ENCODE measurements around the gene CLASP1.
"Not testable (repeated sequence)": the region's sequence is repeated elsewhere in the genome, so short reads cannot be mapped to it uniquely, and the experiment has no call there.

Gene CLASP1

DNA sequence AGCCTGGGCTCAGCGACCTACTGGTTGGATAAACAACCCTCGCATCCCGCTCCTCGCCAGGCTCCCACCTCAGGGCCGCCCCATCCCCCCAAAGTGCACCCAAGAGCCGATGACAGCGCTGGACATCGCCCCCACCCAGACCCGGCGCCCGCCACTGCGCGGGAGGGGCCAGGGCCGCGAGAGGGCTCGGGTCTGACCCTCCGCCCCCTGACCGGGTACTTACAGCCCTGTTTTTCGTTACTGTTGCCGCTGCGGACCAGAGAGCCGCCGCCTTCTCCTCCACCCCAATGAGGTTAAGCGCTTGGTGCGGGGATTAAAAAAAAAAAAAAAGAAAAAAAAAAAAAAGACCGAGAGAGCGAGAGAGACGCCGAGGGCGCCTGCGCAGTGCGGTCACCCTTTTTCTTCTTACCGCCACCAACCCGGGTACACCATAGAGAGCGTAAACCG, at the start of gene CLASP1:
CLASP1 (minus strand) TSS at position 314 of the 447 bp plus-strand sequence. CDS start 43,567 bp downstream, outside the sequence.
- DNase-seq (ENCODE audit: low read depth in 2 of 2), result peak in 1 of 2 donors; percentile 19

DNA sequence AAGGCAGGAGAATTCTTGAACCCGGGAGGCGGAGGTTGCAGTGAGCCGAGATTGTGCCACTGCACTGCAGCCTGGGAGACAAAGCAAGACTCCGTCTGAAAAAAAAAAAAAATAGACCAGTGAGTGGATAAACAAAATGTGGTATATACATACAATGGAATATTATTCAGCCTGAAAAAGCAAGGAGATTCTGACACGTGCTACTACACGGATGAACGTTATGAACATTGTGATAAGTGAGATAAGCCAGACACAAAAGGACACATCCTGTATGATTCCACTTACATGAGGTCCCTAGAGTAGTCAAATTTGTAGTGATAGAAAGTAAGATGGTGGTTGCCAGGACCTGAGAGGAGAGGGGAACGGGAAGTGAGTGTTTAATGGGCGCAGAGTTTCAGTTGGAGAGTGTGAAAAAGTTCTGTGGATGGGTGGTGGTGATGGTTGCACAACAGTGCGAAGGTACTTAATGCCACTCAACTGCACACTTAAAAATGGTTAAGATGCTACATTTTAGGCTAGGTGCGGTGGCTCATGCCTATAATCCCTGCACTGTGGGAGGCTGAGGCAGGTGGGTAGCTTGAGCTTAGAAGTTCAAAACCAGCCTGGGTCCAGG, 49.2 kb upstream of the CLASP1 start:
- no peak for DNase-seq (ENCODE audit: low read depth in 2 of 2)

DNA sequence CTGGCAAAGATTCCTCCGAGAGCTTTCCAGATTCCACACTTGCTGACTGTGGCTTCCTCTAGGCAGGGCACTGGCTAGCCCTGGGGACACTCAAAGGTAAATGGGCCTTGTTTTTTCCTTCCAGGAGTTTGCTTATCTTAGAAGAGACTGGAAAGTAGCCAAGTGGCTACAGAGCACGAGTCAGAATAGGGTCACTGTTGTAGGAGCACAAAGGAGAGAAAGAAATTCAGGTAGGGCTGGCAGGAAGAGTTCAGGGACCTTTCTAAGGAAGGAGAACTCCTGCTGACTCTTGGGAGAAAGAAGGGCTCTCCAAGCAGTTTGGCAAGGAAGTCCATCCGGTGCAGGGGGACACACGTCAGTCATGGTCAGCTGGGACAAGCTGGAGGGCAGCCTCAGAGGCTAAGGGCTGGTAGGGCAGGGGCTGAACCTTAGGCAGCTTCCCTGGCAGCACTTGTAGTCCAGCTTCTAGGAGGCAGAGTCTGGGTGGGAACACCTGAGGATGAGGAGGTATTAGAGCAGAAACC, 47.9 kb upstream of the CLASP1 start:
- DNase-seq (ENCODE audit: low read depth in 2 of 2), result no peak

DNA sequence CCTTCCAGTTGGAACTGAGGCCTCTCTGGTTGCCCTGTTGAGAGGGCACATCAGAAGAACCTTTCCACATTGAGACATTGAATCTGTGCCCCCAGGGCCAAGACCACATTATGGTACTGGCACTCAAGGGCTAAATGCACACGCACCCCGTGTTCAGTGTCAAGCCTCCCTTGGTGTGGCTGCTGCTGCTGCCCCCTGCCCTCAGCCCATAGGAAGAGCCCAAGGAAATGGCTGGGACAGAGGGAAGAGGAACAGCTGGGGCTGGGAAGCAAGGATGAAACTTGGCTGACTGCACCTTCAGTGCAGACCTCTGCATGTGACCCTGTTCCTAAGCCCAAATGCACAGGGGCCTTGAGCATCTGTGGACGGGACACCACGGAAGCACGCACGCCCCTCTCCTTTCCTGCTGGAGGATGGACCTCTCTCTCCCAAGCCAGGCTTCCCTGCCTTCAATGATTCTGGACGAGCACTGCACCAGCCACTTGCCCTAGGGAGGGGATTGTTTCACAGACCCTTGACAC, 47.2 kb upstream of the CLASP1 start:
- DNase-seq (ENCODE audit: low read depth in 2 of 2), result no peak

DNA sequence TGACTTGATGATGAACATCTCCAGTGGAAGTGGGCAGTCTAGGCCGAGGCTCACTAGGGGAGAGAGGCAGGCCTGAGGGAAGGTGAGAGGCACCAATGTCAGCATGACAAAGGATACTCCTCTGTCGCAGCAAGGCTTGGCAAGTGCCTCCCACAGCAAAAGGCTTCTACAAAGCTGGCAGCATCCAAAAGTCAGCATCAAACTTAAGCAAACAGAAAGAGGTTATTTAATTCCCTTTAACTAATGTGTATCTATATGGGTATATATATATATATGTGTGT, 45.8 kb upstream of the CLASP1 start:
- no peak for DNase-seq (ENCODE audit: low read depth in 2 of 2)

DNA sequence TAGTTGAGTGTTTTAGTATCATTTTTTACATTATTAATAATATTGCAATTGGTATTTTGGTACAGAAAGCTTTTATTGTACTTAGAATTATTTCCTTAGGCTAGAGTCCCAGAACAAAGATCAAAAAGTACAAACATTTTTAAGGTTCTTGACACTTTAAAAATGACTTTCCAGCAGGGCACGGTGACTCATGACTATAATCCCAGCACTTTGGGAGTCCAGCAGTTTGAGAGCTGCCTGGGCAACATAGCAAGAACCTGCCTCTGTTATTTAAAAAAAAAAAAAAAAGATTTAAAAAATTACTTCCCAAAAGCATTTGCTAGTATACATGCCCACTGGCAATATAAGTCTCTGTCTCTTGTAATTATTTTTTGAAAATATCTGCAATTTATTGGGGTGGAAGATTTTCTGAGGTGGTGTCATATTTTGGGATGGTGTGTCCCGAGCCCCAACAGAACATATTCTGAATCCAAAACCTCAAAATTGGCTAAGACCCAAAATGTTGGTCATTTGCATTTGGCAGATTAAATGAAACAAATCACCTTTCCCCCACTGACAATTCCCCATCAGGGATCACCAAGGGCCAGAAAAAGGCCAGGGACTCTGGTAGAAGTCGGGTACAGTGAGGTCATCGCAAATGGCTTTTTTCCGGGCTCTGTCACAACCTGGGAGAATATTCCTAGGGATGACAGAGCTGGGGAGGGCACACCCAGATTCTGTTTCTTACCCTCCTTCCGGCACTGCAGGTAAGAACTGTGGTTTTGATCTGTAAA, 45.3 kb upstream of the CLASP1 start:
- DNase-seq (ENCODE audit: low read depth in 2 of 2), result no peak

DNA sequence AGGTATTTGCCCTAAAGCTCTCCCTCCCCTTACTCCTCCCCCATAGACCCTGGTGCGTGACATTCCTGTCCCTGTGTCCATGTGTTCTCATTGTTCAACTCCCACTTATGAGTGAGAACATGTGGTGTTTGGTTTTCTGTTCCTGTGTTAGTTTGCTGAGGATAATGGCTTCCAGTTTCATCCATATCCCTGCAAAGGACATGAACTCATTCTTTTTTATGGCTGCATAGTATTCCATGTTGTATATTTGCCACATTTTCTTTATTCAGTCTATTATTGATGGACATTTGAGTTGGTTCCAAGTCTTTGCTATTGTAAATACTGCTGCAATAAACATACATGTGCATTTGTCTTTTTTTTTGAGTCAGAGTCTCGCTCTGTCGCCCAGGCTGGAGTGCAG, 41.3 kb upstream of the CLASP1 start:
- DNase-seq (ENCODE audit: low read depth in 2 of 2), result not testable (repeated sequence)

DNA sequence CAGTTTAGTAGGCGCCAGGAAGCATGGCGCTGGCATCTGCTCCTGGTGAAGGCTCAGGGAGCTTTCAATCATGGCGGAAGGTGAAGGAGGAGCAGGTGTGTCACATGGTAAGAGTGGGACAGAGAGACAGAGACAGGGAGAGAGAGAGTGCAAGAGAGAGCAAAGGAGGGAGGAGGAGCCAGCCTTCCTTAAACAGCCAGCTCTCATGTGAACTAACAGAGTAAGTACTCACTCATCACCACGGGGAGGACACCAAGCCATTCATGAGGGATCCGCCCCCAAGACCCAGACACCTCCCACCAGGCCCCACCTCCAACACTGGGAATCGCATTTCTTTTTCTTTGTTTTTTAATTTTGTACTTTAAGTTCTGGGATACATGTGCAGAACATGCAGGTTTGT, 40.8 kb upstream of the CLASP1 start:
- no peak for DNase-seq (ENCODE audit: low read depth in 2 of 2)

DNA sequence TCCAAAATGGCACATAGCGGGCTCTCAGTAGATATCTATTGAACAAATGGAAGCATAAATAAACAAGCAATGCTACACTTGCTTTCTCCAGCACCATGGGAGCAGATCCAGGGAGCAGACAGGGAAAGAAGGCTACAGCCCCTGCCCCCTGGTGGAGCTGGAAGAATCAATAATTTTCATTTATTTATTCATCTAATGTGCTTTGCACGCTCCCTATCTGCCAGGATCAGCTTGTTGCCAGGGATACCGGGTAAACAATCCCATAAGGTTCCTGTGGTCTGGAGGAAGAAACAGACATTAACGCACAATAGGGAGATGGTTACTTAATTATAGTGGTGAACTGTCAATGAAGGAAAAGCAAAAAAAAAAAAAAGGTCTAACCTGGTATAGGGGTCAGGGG, 40.1 kb upstream of the CLASP1 start:
- no peak for DNase-seq (ENCODE audit: low read depth in 2 of 2)

DNA sequence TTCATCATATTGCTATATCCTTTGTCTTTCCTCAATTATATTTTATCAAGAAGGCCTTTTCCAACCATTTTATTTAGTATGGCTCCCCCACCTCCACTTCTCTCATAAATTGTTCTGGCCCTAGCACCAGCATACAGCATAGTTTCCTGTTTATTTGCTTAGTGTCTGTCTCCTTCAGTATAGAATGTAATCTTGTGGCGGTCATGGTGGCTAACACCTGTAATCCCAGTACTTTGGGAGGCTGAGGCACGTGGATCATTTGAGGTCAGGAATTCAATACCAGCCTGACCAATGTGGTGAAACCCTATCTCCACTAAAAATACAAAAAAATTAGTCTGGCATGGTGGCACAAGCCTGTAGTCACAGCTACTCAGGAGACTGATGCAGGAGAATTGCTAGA, 39.6 kb upstream of the CLASP1 start:
- DNase-seq (ENCODE audit: low read depth in 2 of 2), result no peak

DNA sequence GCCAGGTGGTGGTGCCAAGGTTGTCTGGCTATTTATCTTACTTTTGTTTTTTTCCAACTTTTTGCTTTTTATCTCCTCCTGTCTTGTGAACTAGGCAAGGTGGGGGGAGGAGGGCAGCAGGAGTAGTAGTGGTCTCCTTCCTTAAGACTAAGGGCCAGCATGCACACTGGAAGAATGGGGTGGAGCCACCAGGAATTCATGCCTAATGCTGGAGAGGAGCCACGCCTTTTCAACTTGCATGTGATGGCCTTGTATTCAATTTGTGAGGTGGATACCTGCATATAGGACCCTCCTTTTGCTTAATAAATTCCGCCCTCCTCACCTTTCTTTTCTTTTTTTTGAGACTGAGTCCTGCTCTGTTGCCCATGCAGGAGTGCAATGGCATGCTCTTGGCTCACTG, 37.6 kb upstream of the CLASP1 start:
- DNase-seq (ENCODE audit: low read depth in 2 of 2), result no peak

DNA sequence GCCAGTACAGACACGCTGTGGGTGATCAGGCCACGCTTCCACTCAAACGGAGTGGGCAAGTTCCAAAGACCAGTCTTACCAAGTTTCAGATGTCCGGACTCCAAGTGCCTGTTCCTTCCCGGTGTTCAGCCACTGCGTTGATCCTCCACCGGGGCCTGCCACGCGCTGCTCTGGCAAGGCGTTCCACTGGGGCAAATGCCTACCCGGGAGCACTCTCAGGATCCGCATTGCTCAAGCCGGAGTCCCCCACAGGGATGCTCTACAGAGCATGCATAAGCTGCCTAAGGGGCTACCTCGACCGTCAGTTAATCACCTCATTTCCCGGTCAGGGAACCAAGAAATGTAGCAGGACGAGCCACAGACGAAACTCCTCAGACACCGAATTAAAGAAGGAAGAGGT, 37.0 kb upstream of the CLASP1 start:
- DNase-seq (ENCODE audit: low read depth in 2 of 2), result no peak

DNA sequence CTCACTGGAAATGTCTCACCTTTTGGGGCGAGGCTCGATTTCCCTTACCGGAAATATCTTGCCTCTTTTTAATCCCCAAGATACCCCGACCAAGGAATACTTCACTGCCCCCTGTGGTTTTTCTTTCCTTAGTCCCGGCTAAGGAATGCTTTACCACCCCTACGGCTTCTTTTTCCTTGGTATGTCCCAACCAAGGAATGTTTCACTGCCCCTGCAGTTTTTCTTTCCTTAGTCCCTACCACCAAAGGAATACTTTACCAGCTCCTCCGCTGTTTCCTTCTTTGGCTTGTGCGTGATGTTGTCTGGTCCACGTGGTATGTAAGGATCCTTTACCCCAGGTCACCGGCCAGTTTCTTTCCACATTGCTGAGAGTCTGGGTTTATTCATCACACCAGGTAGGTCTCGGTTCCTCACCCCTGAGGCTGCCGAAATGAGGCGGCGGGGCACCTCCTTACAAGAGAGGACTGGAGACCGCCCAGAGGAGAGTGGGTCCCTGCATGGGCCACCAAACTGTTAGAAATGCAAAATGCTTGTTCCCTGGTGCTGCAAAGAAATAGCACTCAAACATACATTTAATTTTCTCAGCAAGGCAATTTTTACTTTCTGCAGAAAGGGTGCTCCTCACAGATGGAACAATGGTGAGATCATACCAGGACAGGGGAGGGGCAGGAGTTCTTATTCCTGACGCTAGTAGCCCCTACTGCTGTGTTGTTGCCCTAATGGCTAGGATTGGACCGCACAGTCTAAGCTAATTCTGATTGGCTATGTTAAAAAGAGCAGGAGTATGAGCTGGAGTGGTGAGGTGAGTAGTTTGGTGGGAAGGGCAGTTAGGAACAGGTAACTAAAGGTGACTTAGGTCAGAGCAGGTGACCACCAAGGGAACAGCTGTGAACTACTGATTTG, 33.4 kb upstream of the CLASP1 start:
- DNase-seq (ENCODE audit: low read depth in 2 of 2), result no peak

DNA sequence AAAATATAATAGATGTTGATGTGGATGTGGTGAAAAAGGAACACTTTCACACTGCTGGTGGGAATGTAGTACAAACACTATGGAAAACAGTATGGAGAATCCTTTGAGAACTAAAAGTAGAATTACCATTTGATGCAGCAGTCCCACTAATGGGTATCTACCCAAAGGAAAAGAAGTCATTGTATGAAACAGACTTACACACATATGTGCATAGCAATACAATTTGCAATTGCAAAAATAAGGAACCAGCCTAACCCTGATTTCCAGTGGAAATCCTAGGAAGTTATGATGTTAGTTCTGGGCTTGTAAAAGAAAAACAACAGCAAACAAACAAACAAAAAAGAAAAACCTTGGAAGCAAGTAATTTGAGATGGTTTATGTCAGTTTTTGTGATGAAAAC, 28.6 kb upstream of the CLASP1 start:
- no peak for DNase-seq (ENCODE audit: low read depth in 2 of 2)

DNA sequence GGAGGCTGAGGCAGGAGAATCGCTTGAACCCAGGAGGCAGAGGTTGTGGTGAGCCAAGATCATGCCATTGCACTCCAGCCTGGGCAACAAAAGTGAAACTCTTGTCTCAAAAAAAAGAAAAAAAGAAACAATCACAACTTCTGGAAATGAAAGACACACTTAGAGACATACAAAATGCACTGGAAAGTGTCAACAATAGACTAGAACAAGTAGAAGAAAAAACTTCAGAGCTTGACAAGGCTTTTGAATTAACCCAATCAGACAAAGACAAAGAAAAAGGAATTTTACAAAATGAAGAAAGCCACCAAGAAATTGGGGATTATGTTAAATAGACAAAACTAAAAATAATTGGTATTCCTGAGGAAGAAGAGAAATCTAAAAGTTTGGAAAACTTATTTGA, 22.4 kb upstream of the CLASP1 start:
- DNase-seq (ENCODE audit: low read depth in 2 of 2), result not testable (repeated sequence)

DNA sequence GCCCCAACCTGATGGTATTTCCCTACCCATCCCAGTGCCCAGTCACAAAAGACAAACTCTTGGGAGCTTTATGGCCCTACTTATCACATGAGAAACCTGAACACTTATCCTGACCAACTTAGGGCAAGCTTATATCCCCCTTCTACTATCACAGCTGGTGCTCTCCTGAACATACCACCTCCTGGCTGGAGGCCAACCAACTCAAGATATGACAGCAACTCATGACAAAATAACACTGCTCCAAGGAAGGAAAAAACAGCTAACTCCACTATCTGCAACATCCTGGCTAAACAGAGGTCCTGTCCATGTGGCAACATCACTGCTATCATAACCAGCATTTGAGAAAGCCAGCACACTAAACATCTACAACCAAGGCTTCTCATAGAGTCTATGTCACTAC, 20.9 kb upstream of the CLASP1 start:
- no peak for DNase-seq (ENCODE audit: low read depth in 2 of 2)

DNA sequence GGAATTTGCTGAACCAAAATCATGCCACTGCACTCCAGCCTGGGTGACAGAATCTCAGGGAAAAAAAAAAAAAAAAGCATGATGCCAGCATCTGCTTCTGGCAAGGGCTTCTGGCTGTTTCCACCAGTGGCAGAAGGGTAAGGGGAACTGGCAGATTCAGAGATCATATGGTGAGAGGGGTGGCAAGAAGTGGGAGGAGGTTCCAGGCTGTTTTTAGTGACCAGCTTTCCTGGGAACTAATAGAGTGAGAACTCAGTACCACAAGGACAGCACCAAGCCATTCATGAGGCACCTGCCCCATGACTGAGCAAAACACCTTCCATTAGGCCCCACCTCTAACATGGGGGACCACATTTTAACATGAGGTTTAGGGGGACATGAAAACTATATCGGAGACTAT, 18.4 kb upstream of the CLASP1 start:
- no peak for DNase-seq (ENCODE audit: low read depth in 2 of 2)

DNA sequence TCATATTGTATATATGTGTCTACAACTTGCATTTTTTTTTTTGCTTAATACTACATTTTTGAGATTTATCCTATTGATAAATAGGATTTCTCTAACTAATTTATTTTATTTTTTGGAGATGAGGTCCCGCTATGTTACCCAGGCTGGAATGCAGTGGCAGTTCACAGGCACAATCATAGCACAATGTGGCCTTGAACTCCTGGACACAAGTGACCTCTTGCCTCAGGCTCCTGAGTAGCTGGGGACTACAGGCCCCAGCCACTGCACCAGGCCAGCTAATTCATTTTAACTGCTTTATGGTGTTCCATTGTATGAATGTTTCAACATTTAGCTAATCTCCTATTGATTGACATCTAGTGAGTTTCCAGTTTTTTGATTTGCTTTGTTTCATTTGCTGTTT, 16.8 kb upstream of the CLASP1 start:
- no peak for DNase-seq (ENCODE audit: low read depth in 2 of 2)

DNA sequence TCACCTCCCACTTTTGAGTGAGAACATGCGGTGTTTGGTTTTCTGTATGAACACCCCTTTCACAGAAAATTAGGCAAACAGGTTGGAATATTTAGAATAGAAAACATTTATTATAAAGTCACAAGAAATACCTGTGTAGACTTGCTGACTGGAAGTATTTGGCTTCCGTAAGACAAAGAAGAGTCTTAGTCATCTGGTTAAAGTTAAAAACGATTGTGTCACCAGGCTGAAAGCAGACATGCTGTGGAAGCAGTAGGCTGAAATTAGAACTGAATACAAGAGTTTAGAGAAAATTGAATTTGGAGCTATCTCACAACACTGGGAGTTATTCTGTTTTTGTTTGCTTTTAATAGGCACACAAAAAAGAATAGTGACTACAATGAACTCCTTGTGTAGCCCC, 16.2 kb upstream of the CLASP1 start:
- DNase-seq (ENCODE audit: low read depth in 2 of 2), result no peak

DNA sequence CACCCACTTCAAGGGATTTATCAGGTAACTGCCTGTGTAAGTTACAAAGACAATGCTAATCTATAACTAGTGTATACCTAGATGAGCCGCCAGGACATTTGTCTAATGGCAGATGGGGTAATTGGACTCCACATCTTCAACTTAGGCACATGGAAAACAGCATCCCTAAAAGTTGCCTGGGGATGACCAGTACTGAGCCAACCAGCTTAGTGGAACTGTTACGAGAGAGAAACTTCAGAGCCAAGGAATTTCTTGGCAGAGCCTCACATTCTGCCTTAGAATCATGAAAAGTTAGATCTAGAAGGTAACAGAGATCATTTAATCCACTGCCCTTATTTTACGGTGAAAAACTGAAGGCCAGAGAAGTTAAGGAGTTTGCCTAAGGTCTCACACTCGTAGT, 15.5 kb upstream of the CLASP1 start:
- no peak for DNase-seq (ENCODE audit: low read depth in 2 of 2)

DNA sequence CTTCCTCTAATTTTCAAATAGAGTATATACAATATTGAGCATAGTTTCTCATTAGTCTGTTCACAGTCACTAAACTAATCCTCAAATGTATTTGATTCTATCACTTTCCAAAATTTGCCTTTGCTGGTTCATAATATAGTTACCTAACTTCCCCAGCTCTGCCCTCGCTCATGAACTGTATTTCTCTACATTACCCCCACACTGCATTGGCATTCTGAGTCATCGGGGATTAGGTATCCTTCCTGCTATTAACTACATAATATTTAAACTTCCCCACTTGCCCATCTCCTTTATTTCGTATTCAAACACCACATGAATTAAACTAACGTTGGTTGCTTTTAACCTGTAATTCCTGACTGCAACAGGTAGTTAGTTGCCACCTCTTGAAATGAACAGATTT, 14.8 kb upstream of the CLASP1 start:
- DNase-seq (ENCODE audit: low read depth in 2 of 2), result no peak

DNA sequence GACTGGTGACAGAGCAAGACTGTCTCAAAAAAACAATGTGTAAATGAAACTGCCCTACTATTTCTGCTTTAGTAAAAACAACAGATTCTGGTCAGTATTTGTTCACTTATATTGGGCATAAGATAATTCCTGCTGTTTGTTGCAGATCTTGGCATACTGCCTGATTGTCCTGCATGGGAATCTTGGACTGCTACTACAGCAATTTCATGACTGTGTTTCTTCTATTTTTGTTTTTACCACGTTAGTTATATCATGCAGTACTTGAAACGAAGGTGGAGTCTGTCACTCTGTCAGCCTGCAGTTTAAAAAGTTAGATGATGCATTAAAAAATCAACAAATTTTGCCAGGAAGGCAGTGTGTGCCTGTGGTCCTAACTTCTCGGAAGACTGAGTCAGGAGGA, 14.2 kb upstream of the CLASP1 start:
- no peak for DNase-seq (ENCODE audit: low read depth in 2 of 2)

Data from stimulated activated CD8-positive, alpha-beta memory T cell treated with anti-CD3 and anti-CD28 coated beads, Interleukin-7, amount 100 ng/mL, for 4 hours (primary cell).